ENCODE data around the gene PNPO. TPM values are rescaled to one million over a fixed set of nuclear protein-coding genes. Genes with fewer than 3 reads are reported as not detected.

The PNPO gene
- total and polyA plus RNA-seq, 2 of the 8 experiments (the other 6 are each of a cell fraction or from before 2014, with no cell fraction given): 7.0 to 8.1 TPM

- no peaks in the 10 kb centered on the region for H3K23me2 ChIP-seq (ENCODE audit: low read depth, low read length)
- FAIRE-seq (no peak), DNase-seq (ENCODE audit: low read depth in 1 of 2, low spot score in 2 of 2) (no peak)
- H4K20me1 ChIP-seq (replicated peaks in 1 of 2; ENCODE audit: control insufficient read depth in 1 of 2, insufficient read depth in 2 of 2, low read length in 2 of 2): no peaks in the 10 kb centered on the region
- H3K79me1 ChIP-seq (ENCODE audit: low read depth, low read length): no peaks in the 10 kb centered on the region
- peak overlapping the region; percentile 61; the same call in 1 of the 2 replicates for H2BK15ac ChIP-seq (ENCODE audit: low read length)
- ChIA-PET POLR2A (ENCODE audit: partially characterized antibody) (interaction anchor here (1.2 to 1.5 kb wide), 3 partner anchors 16 to 28 kb away, joined by 3 to 4 read pairs (median 4); no protein-coding TSS in a partner anchor), CTCF (ENCODE audit: partially characterized antibody) (interaction anchor here (0.6 to 27.8 kb wide), 5 partner anchors 10 to 91 kb away, joined by 3 to 493 read pairs (median 29); partner anchors contain the start of genes PNPO and PRR15L)
- no peak overlapping the region for H2AK5ac ChIP-seq (ENCODE audit: low read depth, low read length)
- no peak overlapping the region for H3K23ac ChIP-seq (ENCODE audit: insufficient read length)
- H3K18ac ChIP-seq (ENCODE audit: extremely low read depth, low read length): no peak overlapping the region
- H3K27ac ChIP-seq (ENCODE audit: low read depth, low read length): no peak overlapping the region
- no peak overlapping the region for H2BK20ac ChIP-seq (ENCODE audit: low read length)
- no peak overlapping the region for H2BK120ac ChIP-seq (replicated peaks; ENCODE audit: low read depth, low read length)
- no peaks in the 10 kb centered on the region for H3K36me3 ChIP-seq (ENCODE audit: control insufficient read depth in 2 of 4, insufficient read depth in 4 of 4, low read length in 3 of 4)
- peaks cover 18 to 33% (median 27%) of the 10 kb centered on the region in 4 experiments for H3K4me1 ChIP-seq (replicated peaks in 1 of 4; ENCODE audit: control insufficient read depth in 3 of 4, insufficient read depth in 4 of 4, low read length in 3 of 4)
- H3K4me3 ChIP-seq (ENCODE audit: extremely low read depth in 1 of 4, insufficient read depth in 2 of 4, low read depth in 3 of 4, low read length in 4 of 4): no peak overlapping the region
- no peak overlapping the region for H2BK5ac ChIP-seq (ENCODE audit: low read depth, low read length)
- H3K56ac ChIP-seq (replicated peaks; ENCODE audit: insufficient read length, low read depth, low read length): no peak overlapping the region
- no peaks in the 10 kb centered on the region for H3K9me3 ChIP-seq (ENCODE audit: insufficient read depth in 2 of 2, low read depth in 1 of 2, low read length in 1 of 2)
- H3K4ac ChIP-seq (replicated peaks; ENCODE audit: insufficient read length, low read depth, low read length): no peak overlapping the region
- H4K5ac ChIP-seq (ENCODE audit: insufficient read length, low read depth, low read length): no peak overlapping the region
- no peak overlapping the region for H4K91ac ChIP-seq (replicated peaks; ENCODE audit: insufficient read length, low read length)
- no peaks in the 10 kb centered on the region for H3K27me3 ChIP-seq (replicated peaks in 1 of 4; ENCODE audit: control insufficient read depth in 3 of 4, extremely low read depth in 1 of 4, insufficient read depth in 3 of 4, low read length in 3 of 4)
- no peak overlapping the region for H3K14ac ChIP-seq (ENCODE audit: insufficient read length)
- no peak overlapping the region for H3K4me2 ChIP-seq (ENCODE audit: insufficient read depth in 1 of 2, low read depth in 2 of 2, low read length in 2 of 2)
- H3K9ac ChIP-seq (replicated peaks in 1 of 4; ENCODE audit: extremely low read depth in 1 of 4, low read depth in 3 of 4, low read length in 3 of 4): no peak overlapping the region
- no peak overlapping the region for H2BK12ac ChIP-seq (ENCODE audit: low read depth, low read length)
- no peak overlapping the region for H4K8ac ChIP-seq (ENCODE audit: extremely low read depth, insufficient read depth, low read length)
- 99% methylated on average over 6 of the region's 7 CpGs; no CpG with 5 or more reads in 1 of the 2 experiments for WGBS, 2 experiments (ENCODE audit: extremely low coverage in 1 of 2, insufficient coverage in 1 of 2, insufficient read length in 1 of 2, insufficient replicate concordance in 2 of 2, low coverage in 1 of 2, low lambda C conversion rate in 2 of 2, missing lambda C conversion rate in 1 of 2)
- H3K79me2 ChIP-seq (ENCODE audit: control insufficient read depth in 1 of 2, insufficient read depth in 2 of 2, low read length in 2 of 2): no peaks in the 10 kb centered on the region
- H2AFZ ChIP-seq (ENCODE audit: low read length): no peak overlapping the region
- TF ChIP-seq, protein P1, sequence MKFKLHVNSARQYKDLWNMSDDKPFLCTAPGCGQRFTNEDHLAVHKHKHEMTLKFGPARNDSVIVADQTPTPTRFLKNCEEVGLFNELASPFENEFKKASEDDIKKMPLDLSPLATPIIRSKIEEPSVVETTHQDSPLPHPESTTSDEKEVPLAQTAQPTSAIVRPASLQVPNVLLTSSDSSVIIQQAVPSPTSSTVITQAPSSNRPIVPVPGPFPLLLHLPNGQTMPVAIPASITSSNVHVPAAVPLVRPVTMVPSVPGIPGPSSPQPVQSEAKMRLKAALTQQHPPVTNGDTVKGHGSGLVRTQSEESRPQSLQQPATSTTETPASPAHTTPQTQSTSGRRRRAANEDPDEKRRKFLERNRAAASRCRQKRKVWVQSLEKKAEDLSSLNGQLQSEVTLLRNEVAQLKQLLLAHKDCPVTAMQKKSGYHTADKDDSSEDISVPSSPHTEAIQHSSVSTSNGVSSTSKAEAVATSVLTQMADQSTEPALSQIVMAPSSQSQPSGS (IDR thresholded peaks at IDR 0.05; ENCODE audit: low read length): no peak
- TF ChIP-seq POLR2AphosphoS5 (IDR thresholded peaks at IDR 0.05; ENCODE audit: low read depth, low read length): no peak
- TF ChIP-seq FOSL1 (IDR thresholded peaks at IDR 0.05; ENCODE audit: insufficient read depth, low read depth, low read length): no peak
- TF ChIP-seq TEAD4 (IDR thresholded peaks at IDR 0.05; ENCODE audit: low read depth, low read length): no peak
- TF ChIP-seq BRCA1 (IDR thresholded peaks at IDR 0.05; ENCODE audit: low read depth, low read length): no peak
- no peak for TF ChIP-seq RBBP5 (IDR thresholded peaks at IDR 0.05; ENCODE audit: borderline replicate concordance, low read depth, low read length)
- no peak for TF ChIP-seq CTBP2 (IDR thresholded peaks at IDR 0.05; ENCODE audit: borderline replicate concordance, insufficient read depth, insufficient read length, low read length)
- TF ChIP-seq POLR2A (IDR thresholded peaks at IDR 0.05; ENCODE audit: control extremely low read depth in 1 of 2, low read depth in 2 of 2, low read length in 2 of 2): no peak
- TF ChIP-seq ASH2L (IDR thresholded peaks at IDR 0.05; ENCODE audit: low read length): no peak
- no peak for TF ChIP-seq SAP30 (IDR thresholded peaks at IDR 0.05; ENCODE audit: insufficient read depth, insufficient replicate concordance, low read length)
Measured at GRCh38 chr17:47998044-47998443, 56.7 kb downstream of the PNPO start.

Data from H1 (cell line).